GM19099 (cell line): ENCODE data around the gene CCDC24.

Source experiments
- POLR2A ChIP-seq: IDR thresholded peaks from 3 replicates; pipeline ENCODE4 v1.6.1; 2011; ENCODE audit warnings: low read depth; ENCODE audit not compliant: insufficient read length; ENCODE audit errors: extremely low read depth

CCDC24 gene

DNA sequence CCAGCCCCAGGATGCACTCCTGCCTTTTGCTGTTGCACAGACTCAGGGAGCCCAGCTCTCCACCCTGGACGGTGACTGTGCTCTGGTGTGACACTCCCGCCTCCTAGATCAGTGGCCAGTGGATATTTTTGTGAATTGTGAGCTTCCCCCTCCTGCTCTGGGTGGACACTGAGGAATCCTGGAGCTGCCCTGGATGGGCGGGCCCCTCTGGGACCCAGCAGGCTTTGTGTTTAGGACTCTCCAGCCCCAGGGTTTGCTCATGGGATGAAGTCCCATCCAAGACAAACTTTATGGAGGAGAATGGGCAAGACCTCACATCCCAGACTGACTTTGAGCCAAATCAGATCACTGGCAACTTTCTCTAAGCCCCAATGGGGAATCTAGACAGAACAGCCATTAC is 23.8 kb downstream of the CCDC24 start:
- TF ChIP-seq POLR2A, result no peak

DNA sequence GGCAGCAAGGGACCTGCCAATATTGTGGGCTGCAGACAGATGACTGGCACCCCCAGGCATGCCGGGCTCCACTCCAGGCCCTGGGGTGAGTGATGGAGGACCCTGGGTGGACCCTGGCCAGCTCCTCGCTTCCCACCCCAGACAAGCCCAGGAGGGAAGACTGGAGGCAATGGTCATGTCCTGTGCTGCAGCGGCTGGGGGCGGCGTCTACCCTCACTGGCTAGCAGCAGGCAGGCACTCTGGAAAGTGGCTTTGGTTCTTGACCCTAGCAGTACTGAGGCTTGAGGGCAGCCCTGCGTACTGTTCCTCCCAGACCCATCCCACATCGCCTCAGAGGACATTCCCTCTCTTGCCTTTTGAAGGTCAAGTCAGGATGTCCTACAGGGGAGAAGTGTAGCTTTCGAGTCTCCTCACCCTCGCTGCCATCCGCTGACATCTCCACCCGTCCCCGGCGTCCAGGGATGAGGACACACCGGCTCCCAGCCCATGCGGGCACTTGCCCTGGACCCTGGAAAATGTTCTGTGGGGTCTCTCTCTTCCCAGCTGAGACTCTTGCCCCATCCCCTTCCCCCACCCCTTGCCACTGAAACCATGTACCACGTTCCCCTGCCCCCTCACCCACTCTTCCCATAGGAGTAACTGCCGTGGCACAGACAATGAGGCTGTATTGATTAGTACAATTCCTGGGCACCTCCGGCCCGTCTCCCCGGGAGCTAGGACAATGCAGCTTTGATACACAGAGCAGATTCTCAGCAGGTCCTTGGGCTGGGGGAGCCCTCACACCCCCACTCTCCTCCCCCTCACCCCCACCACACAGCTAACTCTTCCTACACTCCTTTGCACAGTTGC is 24.9 kb downstream of the CCDC24 start:
- no peak for TF ChIP-seq POLR2A

DNA sequence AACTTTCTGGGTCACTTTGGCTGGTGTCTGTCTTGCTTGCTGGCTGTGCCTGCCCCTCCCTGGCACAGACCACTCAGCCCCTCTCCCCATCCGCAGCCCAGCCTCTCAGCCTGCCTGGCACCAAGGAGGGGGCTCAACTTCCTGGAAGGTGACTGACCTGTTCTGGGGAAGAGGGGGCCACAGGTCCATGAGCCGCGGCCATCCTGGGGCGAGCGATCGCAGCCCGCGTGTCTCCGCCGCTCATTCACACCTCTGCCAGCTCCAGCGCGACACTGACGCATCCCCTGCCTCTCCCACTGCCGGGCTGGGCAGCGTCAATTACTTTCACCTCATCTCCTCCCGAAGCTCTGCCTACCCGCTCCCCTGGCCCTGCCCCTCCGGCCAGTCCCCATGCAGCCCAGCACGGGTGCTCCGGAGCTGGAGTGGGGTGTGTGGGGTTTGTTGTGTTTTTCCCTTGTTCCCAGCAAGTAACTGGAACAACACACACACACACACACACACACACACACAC is 25.5 kb downstream of the CCDC24 start:
- no peak for TF ChIP-seq POLR2A

DNA sequence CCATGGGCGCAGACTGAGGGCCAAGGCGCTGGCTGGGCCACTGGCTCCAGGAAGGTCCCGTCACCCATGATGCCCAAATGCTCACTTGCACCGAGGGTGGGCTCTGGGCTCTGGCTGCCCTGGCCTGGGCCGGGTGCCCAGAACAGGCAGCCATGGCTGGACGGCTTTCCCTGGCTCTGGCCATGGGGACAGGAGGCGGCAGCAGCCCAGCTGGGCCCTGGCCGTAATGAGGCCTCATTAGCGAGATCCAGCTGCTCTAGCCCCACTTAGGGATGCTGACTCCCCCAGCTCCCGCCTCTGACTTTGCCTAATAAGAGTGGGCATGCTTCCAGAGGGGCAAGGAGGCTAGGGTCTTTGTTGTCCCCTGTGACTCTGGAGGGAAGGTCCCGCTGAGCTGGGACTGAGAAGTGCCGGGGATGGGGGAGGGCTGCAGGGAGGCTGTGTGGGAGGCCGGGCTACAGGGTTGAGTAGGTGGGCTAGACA is 28.1 kb downstream of the CCDC24 start:
- TF ChIP-seq POLR2A, result no peak

DNA sequence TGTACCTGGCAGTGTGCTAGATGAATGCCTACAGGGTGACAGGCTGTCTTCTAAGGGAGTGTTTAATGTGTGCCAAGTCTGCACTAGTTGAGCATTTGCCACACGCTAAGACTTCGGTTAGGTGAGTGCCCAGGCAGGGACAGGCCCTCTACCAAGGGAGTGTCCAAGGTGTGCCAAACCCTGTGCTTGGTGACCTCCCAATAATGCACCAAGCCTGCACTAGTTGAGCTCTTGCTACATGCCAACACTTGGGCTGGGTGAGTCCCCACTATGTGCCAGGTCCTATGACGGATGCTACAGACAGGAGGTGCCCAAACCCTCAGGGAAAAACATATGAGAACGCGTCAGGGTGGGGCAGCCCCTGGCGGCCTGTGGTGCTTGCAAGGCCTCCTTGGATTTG is 29.1 kb downstream of the CCDC24 start:
- TF ChIP-seq POLR2A, result no peak

DNA sequence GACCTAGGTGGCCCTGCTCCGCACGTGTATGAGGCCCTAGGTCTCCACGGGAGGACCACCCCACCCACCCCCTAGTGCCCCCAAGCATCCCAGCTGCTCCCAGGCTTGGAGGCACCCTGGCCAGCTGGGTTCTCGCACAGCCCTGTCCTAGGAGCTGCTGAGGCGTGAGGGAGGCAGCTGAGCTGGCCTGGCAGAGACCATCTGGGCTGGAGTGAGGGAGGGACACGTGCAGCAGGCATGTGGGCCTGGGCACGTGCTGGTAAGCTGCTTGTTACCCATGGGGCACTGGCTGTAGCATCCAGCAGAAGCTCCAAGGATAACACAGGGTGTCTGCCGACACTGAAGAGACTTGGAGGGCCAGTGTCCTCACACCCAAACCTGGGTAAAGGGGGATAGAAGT is 29.8 kb downstream of the CCDC24 start:
- no peak for TF ChIP-seq POLR2A

DNA sequence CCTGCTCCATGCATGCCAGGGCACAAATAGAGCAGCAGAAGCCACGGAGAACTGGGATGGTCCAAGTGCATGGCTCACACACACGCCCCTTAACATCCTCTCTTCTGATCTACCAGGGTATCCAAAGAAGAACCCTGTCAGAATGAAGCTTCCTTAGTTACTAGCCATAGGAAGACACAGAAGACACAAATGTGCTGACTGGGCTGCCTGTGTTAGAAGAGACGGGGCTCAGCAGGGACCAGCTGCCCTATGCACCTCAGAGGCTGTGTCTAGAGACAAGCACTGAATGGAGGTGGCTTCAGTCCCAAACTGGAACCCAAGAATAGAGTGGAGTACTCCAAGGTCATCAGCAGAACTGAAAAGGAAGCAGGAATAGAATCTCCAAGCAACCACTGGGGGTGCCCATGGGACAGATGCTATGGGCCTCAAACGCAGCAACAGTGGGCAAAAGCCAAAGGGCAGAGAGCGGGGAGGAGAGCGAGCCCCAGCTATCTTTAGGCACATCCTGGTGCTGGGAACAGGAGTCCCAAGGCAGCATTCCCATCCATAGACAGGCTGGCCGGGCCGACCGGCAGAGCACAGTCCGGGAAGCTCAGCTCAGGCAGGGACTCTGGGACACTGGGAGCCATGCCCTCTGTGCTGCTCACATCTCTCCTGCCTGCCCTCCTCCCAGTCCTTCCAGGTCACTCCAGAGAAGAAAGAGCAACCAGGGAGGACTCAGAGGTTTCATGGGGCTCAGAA is 30.4 kb downstream of the CCDC24 start:
- no peak for TF ChIP-seq POLR2A

DNA sequence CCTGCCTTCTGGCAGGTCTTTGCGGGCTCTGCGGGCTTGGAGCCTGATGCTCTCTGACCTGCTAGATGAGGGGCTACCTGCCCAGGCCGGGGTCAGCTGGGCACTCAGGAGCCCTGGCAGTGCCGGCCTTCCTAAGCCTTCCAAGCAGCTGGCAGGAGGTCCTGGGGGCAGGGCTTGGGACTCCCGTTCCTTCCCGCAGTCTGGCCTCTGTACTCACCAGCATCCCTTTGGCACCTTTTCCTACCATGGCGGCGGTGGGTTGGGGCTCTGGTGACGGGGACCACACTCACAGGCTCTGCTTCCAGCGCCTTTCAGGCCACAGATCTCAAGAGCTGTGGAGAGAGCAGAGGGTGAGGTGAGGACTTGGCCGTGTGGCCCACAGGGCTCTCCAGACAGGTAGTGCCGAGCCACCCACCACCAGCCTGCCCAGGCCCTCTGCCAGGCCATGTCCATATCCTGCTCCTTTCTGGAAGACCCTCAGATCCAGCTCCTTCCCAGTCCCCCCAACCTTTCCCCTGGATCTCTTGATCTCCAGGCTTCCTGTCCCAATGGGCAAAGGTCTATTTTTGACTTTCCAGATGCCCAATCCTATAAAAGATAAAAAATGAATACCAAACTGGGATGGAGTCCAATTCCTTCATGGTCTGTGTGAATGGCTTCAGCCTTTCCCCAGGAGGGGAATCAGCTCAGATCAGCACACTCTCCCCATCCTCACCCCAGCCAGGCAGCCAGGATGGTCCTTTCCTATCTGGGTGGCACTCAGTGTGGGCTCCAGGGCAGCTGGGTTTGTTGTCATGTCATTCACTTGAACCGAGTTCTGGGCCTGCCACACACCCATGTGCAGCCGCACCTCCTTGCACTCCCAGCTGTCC is 32.9 kb downstream of the CCDC24 start:
- TF ChIP-seq POLR2A, result no peak

DNA sequence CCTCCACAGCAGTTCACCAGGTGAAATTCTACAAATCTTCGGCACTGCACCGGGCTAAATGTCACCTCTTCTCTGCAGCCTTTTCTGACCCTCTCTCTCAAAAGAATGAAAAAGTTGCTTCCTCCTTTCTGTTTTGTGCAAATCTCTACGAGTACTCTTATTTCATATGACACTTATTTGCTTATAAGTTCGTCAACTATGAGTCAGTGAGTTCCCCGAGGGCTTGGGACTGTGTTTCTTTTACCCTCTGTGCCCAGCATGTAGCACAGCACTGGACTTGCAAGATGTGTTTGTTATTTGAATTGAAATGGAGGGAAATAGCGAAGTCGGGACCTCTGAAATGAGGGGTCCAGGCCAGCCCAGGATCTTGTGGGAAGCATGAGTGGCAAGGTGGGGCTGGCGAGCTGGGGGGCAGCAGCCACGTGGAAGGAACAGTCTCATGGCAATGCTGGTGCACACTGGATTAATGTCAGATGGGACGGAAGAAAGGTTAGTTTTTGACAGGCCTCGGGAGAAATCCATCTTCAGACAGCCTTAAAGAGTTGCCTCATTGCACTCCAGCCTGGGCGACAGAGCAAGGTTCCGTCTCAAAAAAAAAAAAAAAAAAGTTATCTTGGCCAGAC is 33.6 kb downstream of the CCDC24 start:
- no peak for TF ChIP-seq POLR2A

DNA sequence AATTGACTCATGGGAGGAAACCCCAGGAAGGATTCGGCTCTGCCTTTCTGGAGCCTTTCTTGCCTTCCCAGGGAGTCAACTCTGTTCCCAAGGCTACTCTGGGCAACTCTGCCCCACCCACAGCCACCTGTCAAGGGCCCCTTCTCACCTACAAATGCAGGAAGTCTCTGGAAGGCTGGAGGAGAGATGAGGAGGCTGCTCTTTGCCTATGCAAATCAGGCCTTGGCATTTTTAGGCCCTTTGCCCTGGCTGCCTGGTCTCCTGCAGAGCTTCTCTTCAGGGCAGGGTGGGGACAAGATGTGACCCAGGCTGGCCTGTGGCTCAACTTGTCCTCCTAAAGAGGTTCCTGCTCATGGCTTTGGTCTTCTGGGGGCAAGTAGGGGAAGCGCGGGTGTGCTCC is 34.4 kb downstream of the CCDC24 start:
- no peak for TF ChIP-seq POLR2A

DNA sequence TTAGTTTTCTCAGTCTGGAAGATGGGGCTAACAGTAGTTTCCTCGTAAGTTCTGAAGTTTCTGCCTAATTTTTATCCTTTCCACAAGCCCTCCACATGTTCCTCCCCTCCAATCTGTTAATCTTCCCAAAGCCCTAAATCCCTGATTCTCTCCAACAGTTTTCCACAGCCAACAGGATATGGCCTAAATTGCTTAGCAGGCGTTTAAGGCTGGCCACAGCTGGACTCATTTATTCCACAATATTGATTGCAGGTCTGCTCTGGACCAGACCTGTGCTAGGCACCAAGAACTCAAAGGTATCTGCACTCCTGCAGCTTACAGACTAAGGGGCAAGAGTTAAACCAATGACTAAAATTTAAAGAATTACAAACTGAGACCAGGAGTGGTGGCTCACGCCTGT is 35.9 kb downstream of the CCDC24 start:
- TF ChIP-seq POLR2A, result no peak

DNA sequence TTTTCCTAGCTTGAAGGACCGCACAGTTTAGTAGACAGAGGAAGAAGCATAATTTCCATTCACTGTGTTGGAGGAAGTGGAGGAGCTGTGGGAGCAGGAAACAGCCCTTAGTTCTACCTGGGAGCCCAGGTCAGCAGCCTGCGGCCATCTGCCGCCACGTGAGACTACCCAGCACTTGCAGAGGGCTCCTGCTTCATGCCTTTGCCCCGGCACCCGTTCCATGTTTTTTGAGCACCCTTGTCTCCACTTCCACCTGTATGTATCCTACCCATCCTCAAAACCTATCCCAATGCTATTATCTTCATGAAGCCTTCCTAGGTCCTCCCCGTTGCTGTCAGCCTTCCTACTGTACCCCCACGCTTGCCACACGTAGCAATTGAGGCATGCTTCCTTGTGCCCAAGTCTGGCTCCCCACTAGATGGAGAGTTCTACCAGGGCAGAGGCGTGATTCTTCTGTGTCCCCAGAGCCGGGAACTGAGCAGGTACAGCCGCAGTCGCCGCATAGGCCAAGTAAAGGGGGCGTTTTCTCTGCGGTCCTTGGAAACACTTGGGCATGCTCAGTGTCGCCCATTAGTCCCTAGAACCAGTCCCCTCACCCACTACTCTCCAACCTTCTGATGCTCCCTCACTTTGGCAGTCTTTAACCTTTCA is 38.0 kb downstream of the CCDC24 start:
- no peak for TF ChIP-seq POLR2A

DNA sequence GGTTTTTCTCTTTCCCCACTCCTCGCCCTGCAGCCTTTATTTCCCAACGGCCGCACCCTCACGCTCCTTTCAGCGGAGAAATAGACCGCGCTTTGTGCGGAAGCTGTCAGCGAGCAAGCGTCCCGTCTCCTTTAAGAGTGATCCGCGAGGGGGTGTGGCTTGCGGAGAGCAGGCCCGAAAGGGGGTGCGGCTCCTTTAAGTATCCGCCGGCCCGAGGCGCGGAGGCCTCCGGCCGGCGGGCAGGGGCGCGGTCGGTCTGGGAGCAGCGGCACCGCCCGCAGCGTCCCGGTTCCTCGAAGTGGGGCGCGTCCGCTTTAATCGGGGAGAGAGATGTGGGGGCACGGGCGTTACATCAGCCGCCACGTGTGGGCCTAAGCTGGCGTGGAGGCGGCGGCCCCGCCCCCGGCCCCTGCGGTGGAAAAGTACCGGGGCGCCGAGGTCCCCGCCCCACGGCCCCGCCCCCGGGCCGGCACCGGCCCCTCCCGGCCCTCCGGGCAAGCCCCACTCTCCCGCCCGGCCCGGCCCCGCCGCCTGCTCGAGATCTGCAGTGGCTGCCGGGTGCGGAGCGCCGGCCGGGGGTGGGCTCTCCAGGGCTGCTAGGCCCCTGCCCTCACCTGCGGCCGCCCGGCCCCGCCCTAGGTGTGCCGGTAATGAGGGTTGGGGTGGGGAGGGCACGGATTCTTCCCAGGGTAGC is 38.7 kb downstream of the CCDC24 start:
- TF ChIP-seq POLR2A, result peak; percentile 41
